Measurements from ENCODE around the gene ROR1.

The ROR1 gene

GRCh38 chr1:64065571-64065970 lies 291.8 kb downstream of the ROR1 start:
- Histone ChIP-seq H3K4me1 (ENCODE audit: insufficient read depth, poor library complexity, severe bottlenecking) (peaks cover 2% of the 10 kb centered on the region), H3K4me3 (ENCODE audit: severe bottlenecking) (no peak overlapping the region), H3K9me3 (ENCODE audit: severe bottlenecking) (no peaks in the 10 kb centered on the region), H3K27ac (ENCODE audit: poor library complexity, severe bottlenecking) (no peak overlapping the region), H3K36me3 (ENCODE audit: low read depth) (no peaks in the 10 kb centered on the region), H3K27me3 (ENCODE audit: insufficient read depth, poor library complexity, severe bottlenecking) (no peaks in the 10 kb centered on the region)
- DNase-seq (ENCODE audit: low spot score) (no peak), ATAC-seq (ENCODE audit: low read depth) (no peak)
- no peak for TF ChIP-seq CTCF (IDR thresholded peaks at IDR 0.05; ENCODE audit: poor library complexity, severe bottlenecking)

GRCh38 chr1:64072089-64072793 lies 298.4 kb downstream of the ROR1 start:
- ATAC-seq (ENCODE audit: low read depth) (no peak), DNase-seq (ENCODE audit: low spot score) (no peak)
- no peak overlapping the region for H3K4me3 ChIP-seq (ENCODE audit: severe bottlenecking)
- peaks cover 9% of the 10 kb centered on the region for H3K4me1 ChIP-seq (ENCODE audit: insufficient read depth, poor library complexity, severe bottlenecking)
- no peaks in the 10 kb centered on the region for H3K9me3 ChIP-seq (ENCODE audit: severe bottlenecking)
- no peak for TF ChIP-seq CTCF (IDR thresholded peaks at IDR 0.05; ENCODE audit: poor library complexity, severe bottlenecking)
- no peaks in the 10 kb centered on the region for H3K36me3 ChIP-seq (ENCODE audit: low read depth)
- no peak overlapping the region for H3K27ac ChIP-seq (ENCODE audit: poor library complexity, severe bottlenecking)
- no peaks in the 10 kb centered on the region for H3K27me3 ChIP-seq (ENCODE audit: insufficient read depth, poor library complexity, severe bottlenecking)

GRCh38 chr1:64073705-64074104 lies 299.9 kb downstream of the ROR1 start:
- ATAC-seq (ENCODE audit: low read depth) (no peak), DNase-seq (ENCODE audit: low spot score) (no peak)
- no peak overlapping the region for H3K4me3 ChIP-seq (ENCODE audit: severe bottlenecking)
- H3K9me3 ChIP-seq (ENCODE audit: severe bottlenecking): no peaks in the 10 kb centered on the region
- peaks cover 13% of the 10 kb centered on the region for H3K4me1 ChIP-seq (ENCODE audit: insufficient read depth, poor library complexity, severe bottlenecking)
- H3K36me3 ChIP-seq (ENCODE audit: low read depth): no peaks in the 10 kb centered on the region
- no peaks in the 10 kb centered on the region for H3K27me3 ChIP-seq (ENCODE audit: insufficient read depth, poor library complexity, severe bottlenecking)
- TF ChIP-seq CTCF (IDR thresholded peaks at IDR 0.05; ENCODE audit: poor library complexity, severe bottlenecking): no peak
- H3K27ac ChIP-seq (ENCODE audit: poor library complexity, severe bottlenecking): no peak overlapping the region

- no peak for ATAC-seq (ENCODE audit: low read depth)
- H3K4me1 ChIP-seq (ENCODE audit: insufficient read depth, poor library complexity, severe bottlenecking): peaks cover 13% of the 10 kb centered on the region
Observed at GRCh38 chr1:64074767-64075166, 300.9 kb downstream of the ROR1 start.

More at GRCh38 chr1:64074767-64075166, 300.9 kb downstream of the ROR1 start:
- H3K4me3 ChIP-seq (ENCODE audit: severe bottlenecking): no peak overlapping the region
- no peaks in the 10 kb centered on the region for H3K27me3 ChIP-seq (ENCODE audit: insufficient read depth, poor library complexity, severe bottlenecking)
- no peak for TF ChIP-seq CTCF (IDR thresholded peaks at IDR 0.05; ENCODE audit: poor library complexity, severe bottlenecking)
- no peaks in the 10 kb centered on the region for H3K9me3 ChIP-seq (ENCODE audit: severe bottlenecking)
- no peaks in the 10 kb centered on the region for H3K36me3 ChIP-seq (ENCODE audit: low read depth)
- H3K27ac ChIP-seq (ENCODE audit: poor library complexity, severe bottlenecking): no peak overlapping the region
- no peak for DNase-seq (ENCODE audit: low spot score)

Measured in RWPE2 (cell line).